DMS114 treated with DMSO at 0.1 percent for 48 hours (cell line): ENCODE results near the gene ZBTB5.

Experiments used
- DNase-seq: peaks from one replicate; lab custom pipeline; 2025; ENCODE audit not compliant: unreplicated experiment; lab: John Stamatoyannopoulos, UW

The ZBTB5 gene

DNA sequence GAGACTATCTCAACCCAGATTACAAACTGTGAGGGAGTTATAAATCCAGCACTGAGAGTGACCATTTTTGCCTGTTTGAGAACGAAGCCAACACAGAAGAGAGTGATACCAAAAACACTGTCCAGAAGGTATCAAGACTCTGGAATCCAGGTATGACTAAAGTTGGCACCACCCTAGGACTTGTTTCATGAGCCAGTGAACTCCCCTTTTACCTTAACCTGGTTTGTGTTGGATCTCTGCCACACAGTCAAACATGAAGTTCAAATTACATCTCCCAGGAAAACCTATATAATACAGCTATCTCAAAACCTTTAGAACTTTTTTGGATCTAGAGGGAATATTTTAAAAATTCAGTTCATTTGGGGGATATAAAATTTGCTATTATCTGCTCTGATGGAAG is 11.4 kb downstream of the ZBTB5 start:
- DNase-seq: no peak

DNA sequence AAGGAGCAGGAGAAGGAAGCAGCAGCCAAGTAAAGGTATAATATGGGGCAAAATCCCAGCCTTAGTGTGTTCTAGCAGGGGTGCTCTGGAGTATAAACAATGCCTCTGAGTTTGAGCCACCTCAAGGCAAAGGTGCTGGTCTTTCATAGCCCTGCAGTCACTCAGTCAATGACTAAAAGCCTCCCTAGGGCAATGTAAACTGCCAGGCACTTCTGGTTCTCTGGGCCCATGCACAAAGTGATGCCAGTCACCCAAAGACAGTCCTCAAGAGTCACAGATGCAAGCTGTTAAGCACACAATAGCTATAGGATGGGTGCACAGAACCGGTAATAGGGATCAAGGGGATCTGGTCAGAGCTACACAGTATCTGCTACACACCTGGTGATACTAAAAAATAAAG is 12.6 kb downstream of the ZBTB5 start:
- no peak for DNase-seq

DNA sequence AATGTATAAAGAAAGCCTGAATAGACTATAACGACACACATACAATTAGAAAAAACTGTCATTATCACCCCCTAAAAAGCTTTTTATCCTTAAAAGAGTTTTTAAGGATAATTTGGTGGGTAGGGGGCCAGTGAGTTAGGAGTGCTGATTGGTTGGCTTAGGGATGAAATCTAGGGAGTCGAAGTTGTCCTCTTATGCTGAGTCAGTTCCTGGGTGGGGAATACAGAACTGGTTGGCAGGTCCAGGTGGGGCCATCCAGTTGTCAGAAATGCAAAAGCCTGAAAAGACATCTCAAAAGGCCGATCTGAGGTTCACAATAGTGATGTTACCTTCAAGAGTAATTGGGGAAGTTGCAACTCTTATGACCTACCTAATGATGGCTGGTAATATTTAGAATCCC is 13.6 kb downstream of the ZBTB5 start:
- DNase-seq: no peak

DNA sequence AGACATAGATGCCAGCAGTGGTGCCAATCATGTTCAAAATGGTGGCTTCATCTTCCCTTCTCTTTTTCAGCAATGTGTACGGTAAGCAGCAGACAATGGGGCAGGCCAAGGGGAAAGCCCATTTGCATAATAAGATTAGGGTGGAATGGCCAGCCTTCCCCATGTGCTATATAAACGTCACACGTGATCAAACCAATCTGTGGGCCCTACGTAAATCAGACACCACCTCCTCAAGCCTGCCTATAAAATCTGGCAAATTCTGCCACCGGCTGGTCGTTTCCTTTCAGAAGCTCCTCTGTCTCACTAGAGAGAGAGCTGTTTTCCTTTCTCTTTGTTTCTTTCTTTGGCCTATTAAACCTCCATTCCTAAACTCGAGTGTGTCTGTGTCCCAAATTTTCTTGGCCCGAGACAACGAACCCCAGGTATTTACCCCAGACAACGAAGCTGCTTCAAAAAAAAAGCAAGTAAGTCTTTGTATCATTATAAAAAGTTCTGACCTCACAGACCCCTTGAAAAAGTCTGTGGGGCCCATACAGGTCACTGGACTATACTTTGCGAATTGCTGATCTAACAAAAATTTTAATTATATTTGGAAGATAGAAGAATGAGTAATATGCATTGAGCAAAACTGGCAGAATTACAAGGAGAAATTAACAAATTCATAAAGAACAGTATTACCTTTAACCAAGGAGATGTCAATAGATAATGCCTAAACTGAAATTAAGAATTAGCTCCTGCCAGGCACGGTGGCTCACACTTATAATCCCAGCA is 15.2 kb downstream of the ZBTB5 start:
- DNase-seq: no peak

DNA sequence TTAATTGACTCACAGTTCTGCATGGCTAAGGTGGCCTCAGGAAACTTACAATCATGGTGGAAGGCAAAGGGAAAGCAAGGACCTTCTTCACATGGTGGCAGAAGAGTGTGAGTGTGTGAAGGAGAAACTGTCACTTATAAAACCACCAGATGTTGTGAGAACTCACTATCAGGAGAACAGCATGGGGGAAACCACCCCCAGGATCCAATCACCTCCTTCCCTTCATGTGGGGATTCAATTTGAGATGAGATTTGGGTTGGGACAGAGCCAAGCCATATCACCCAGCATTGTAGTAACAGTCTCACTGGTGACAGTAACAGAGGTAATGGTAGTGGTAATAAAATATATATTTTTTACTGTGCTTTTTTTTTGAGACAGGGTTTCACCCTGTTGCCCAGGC is 18.1 kb downstream of the ZBTB5 start:
- DNase-seq: no peak

DNA sequence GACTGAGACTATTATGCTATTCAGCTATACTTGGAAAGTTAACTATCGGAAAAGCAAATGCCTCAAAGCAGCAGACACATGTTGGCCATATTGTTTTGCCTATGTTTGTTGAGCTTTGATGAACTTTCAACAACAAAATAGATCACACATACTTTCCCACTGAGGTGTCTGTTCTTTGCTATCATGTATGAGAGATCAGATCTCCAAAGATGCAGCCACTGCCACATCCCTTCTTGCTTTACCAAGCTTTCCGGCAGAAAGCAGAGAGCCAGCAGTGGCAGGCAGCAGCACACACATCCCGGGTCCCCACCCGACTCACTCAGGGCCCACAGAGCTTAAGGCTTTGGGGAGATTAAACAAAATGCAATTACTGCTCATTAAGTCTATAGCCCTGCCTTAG is 18.8 kb downstream of the ZBTB5 start:
- DNase-seq: no peak

DNA sequence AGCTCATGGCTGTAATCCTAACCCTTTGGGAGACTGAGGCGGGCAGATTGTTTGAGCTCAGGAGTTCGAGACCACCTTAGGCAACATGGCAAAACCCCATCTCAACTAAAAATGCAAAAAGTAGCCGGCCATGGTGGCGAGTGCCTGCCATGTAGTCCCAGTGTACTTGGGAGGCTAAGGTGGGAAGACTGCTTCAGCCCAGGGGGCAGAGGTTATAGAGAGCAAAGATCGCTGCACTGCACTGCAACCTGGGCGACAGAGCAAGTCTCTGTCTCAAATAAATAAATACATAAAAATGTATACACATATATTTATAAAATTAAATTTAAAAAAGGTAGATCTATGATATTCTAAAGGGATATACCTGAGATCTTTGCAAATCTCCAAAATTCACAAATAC is 19.4 kb downstream of the ZBTB5 start:
- DNase-seq: no peak

DNA sequence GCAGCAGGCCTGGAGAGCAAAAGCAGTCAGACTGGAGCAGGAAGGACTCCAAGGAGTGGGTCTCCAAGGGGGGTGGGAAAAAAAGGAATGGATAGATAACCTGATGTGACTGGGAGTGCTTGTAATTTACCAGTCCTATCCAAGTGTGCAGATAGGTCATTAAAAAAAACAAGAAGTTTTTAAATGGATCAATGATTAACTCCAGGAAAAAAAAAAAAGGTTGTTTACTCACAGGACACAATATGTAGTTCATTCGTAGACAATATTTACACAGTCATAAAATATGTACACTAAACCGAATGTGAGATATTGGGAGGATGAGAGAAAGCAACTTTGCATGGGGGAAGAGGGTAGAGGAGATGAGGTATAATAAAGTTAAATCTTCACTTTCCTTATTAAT is 20.4 kb downstream of the ZBTB5 start:
- no peak for DNase-seq

DNA sequence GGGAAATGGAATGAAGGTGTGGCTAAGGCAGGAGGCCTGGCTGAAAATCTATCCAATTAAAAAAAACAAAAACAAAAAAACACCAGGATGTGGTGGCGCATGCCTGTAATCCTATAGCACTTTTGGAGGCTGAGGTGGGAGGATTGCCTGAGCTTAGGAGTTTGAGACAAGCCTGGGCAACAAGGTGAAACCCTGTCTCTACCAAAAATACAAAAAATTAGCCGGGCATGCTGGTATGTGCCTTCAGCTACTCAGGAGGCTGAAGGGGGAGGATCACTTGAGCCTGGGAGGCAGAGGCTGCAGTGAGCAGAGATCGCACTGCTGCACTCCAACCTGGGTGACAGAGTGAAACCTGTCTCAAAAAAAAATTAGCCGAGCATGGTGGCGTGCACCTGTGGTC is 21.7 kb downstream of the ZBTB5 start:
- no peak for DNase-seq

DNA sequence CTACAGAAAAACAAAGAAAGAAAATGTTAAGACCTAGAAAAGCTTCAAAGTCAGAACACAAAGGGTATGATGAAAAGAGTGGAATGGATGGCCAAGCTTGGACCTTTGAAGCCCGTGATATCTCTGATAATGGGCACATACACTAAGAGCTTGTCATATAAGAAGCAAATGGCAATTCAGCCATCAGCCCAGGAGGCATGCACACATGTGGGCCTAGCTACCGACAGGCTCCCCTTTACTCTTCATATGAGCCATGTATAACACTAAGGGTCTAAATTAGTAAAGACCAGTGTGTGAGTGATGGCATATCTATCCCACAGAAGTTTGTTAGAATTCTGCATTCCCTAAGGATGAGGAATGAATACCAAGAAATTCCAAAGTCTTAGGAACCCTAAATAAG is 22.7 kb downstream of the ZBTB5 start:
- DNase-seq: no peak

DNA sequence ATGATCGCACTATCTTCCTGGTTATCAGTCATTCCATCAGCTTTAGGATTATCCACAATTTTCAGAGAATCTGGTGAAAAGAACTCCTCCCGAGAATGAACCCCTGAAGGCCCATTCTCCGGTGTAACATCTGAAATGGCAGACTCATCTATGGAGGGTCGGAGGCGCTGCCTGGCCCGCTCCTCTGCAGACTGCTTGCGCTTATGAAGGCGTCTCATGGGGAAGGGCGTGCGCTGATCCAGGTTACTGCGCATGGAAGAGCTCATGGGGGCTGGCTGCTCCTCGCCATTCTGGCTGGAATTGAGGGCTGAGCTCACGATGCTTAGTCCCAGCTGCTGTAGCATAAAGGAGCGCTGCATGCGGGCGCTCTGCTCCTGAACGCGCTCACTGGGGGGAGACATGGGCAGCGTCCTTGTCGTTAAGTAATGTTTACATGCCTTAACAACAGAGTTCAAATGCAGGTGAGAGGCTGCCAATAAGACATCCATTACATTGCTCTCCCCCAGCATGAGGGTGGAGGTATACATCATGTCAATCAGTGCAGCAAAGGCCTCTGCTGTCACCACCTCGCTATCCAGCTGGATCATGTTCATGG is 23.4 kb downstream of the ZBTB5 start:
- no peak for DNase-seq

DNA sequence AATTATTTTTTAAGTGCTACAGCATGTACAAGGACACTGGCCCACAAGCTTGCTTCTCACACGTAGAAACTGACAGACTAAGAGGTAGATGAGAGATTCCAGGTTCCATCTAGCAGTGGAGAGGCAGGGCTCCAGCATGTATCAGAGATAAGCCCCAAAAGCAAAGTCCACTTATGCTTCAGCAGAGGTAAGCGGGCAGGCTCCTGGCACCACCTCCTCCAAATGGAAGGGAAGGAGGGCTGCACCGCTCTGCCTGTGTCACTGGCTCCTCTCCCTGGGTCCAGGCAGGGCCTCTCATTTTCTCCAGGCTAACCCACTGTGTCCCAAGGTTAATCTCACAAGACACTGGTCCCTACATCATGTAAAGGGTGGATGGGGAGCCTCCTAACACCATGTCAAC is 26.9 kb downstream of the ZBTB5 start:
- DNase-seq: no peak

DNA sequence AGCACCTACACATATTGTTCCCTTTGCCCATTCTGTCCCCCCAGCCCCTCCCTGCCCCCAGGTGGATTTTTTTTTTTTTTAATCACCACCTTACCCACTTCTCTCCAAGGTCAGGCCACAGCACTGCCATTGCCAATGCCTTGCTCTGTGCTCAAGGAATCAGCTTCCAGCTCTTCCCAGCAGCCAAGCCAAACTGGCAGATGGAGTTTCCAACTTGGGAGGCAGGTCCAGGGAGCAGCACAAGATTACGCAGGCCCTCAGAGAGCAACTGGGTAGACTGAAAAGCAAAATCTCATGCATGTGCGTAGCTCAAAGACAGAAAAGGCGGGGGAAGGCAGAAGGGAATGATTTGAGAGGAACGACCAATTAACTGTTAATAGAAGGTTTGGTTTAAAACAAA is 27.6 kb downstream of the ZBTB5 start:
- no peak for DNase-seq

DNA sequence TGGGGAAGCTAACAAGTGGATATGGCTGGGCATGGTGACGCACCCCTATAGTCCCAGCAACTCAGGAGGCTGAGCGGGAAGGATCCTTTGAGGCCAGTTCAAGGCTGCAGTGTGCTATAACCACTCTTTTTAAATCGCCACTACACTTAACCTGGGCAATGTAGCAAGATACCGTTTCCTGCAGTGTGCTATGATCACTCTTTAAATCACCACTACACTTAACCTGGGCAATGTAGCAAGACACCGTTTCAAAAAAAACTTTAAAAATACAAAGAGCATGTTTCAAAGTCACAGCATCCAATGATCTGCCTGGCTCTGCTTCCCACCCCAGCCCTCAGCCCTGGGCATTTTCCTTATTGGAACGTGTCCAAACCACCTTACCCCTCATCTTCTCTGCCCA is 28.2 kb downstream of the ZBTB5 start:
- no peak for DNase-seq

DNA sequence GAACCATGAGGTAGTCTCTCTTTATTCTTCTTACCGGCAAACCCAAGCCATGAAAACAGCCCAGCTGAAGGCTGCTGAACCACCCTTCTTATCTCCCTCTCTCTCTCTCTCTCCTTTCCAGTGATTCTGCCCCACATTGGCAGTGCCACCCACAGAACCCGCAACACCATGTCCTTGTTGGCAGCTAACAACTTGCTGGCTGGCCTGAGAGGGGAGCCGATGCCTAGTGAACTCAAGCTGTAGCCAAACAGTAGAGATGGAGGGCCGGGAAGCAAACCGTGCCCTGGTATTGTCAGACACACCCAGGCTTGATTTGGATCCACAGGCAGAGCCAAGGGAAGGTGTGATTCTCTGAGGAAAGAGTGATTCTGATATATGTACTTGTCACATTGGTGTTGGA is 28.7 kb downstream of the ZBTB5 start:
- DNase-seq: no peak

DNA sequence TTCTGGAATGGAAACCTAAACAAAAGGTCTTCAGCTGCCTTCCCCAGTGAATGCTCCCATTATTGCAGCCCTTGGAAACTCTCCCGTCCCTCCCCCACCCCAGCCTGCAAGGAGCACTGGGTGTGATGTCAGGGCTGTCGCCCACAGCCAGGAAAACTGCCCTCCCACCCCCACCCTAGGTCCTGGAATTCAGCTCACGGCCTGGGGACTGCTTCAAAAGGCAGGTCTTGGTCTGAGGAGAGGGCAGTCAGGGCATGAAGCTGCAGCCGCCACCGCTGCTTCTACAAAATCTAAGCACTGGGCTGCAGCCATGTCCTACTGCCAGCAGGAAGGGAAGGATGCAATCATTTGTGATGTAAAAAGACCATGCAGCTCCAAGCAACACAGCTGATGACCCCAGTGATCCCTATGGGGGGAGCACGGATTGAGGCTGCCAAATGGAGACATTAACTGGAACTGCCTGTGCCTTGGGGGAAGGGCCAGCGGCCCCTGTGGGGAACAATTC is 31.3 kb downstream of the ZBTB5 start:
- no peak for DNase-seq

DNA sequence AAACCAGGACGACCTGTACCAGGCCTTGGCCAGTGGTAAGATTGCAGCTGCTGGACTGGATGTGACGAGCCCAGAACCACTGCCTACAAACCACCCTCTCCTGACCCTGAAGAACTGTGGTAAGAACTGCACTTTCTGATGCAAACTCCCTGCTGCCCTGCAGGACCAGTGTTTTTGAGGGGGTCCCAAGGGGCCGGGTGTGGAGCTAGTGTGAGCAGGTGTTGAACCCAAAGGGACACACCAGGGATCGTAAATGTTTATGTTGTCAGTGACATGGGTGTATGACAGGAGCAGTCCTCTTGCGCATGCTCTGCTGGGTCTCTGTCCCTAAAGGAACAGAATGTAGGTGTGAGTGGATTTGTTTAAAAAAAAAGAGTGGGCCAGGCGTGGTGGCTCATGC is 33.2 kb downstream of the ZBTB5 start:
- no peak for DNase-seq

DNA sequence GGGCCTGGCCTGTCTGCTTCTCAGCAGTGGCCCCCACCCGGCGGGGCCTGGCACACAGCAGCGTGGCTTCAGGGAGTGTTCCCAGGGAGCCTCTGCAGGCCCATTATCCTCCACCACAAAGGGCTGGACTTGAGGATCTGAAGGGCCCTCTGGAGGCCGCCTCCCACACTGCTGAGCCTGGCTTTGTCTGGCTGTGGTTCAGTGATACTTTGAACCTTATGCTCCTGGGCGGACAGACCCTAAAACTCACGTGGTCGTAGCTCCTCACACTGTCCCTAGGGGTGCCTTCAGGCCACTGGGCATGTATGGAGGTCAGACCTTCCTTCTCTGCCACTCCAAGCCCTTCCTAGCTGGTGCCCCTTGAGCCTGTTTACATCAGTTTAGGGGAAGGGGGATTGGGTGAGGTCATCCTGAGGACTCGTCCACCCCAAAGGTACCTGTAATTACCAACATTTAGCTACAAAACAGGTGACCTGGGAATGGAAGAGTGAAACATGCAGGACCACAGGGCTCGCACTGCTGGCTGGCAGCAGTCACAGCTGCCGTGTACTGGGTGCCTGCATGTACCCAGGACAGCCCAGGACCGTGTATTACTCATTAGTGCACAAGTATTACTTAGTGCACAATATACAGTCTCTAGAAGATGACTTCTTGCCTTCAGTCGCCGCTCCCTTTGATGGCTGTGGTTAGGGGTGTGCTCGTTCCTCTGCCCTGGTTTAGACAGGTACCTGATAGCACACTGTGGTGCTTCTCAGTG is 34.2 kb downstream of the ZBTB5 start:
- no peak for DNase-seq

DNA sequence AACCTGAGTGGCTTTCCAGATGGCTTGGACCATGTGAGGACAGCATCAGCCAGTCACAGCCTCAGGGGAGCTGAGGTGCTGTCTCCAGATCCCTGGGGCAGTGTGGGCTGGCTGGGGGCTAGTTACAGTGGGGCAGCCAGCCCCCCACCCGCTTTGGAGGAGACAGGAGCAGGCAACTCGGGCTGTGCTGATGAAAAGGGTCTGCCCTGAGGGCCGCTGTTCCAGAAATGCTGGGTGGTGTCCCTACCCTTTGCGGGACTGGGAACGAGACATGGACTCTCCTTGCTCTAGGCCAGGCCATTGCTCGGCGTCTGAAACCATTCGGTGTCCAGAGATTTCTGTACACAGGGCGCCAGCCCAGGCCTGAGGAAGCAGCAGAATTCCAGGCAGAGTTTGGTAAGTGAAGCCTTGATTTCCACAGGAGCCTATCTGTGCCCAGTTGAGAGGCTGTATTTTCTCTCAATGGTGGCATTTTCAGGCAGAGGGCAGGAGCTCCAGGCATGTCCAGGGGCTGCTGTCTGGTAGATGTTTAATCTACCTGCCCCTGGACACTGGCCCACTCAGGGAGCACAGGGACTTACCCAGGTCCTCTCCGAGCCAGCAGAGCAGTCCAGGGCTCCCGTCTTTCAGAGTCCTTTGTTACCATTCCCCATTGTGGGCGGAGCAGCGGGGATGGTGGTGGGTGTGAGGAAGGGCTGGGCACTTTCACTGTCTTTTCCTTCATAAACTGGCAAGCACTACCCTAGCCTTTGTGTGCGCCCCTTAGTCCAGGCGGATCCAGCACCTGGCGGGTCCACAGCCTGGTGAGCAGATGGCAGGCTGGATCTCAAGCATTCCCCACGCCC is 35.6 kb downstream of the ZBTB5 start:
- no peak for DNase-seq

DNA sequence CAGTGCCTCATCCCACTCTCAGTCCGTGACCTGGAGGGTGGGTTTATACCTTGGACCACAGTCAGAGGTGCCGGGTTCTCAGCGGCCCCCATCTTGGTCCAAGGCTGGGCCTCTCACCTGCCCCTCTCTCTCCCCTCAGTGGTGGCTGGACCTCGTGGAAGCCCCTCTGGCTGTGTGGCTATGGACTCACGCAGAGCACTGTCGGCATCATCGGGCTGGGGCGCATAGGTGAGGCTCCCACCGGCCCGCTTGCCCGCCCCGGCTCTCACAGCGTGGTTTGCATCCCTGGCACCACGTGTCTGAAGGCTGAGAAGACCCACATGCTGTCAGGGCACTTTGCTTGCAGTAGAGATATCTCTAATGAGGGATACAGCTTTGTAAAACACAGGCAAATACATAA is 36.9 kb downstream of the ZBTB5 start:
- DNase-seq: no peak

DNA sequence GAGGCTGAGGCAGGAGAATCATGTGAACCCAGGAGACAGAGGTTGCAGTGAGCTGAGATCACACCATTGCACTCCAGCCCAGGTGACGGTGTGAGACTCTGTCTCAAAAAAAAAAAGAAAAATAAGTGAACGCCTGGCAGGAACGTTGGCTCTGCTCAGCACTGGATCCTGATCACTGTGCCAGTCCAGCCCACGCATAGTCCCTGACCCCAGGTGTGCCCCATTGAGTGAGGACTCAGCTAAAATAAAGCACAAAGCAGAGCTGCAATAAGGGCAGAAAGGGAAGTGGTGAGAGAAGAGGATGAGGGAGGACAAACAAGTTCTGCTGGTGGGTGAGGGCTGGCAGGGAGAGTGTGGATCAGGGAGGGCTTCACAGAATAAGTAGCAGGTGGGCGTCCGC is 38.4 kb downstream of the ZBTB5 start:
- no peak for DNase-seq
